Caco-2 (cell line): ENCODE measurements around the gene APMAP. TPM values are rescaled to one million over a fixed set of nuclear protein-coding genes. Genes with fewer than 3 reads are reported as not detected.
A peak's percentile ranks its signal among the peaks of the same experiment; 100 is the strongest.

Experiments
- BruUV-seq: library from RNA; stranded (reverse); fragments of 400-500 nt; replicated peaks from 2 replicates; lab custom pipeline; 2021; lab: Mats Ljungman, UMichigan
- CTCF ChIA-PET: fragments of 300-600 bp; sonication (Branson Sonifier 250); formaldehyde crosslinking; loops from one replicate; lab custom pipeline; 2022; ENCODE audit warnings: antibody characterized with exemption; lab: Charles Lee
- POLR2A ChIA-PET: fragments of 300-600 bp; sonication (Branson Sonifier 250); formaldehyde crosslinking; loops from one replicate; lab custom pipeline; 2022; ENCODE audit warnings: antibody characterized with exemption; lab: Charles Lee
- DNase-seq, 2 experiments: peaks; one replicate each; pipeline versions ENCODE4 v3.0.0 to v3.0.0-alpha.2; 2020 to 2022
- H3K27me3 ChIP-seq: replicated peaks from 2 replicates; pipeline ENCODE4 v1.6.0; 2011; ENCODE audit warnings: low read length; ENCODE audit not compliant: control insufficient read depth, insufficient read depth
- H3K36me3 ChIP-seq: 2 replicates; pipeline ENCODE4 v1.5.1; 2011; ENCODE audit warnings: low read length; ENCODE audit not compliant: control insufficient read depth, insufficient read depth
- H3K4me1 ChIP-seq: fragments of 250-450 bp; sonication (Bioruptor Pico); 2 replicates; pipeline ENCODE4 v1.5.1; 2020; ENCODE audit warnings: mild to moderate bottlenecking
- H3K4me3 ChIP-seq: 2 replicates; pipeline ENCODE4 v1.5.1; 2011; ENCODE audit warnings: low read depth, mild to moderate bottlenecking, control low read depth, low read length
- H3K9me3 ChIP-seq: fragments of 250-450 bp; sonication (Bioruptor Pico); 2 replicates; pipeline ENCODE4 v1.5.1; 2020; ENCODE audit warnings: mild to moderate bottlenecking, moderate library complexity
- H3K27ac Mint-ChIP-seq: one replicate; pipeline ENCODE4 v1.8.0; 2022; ENCODE audit warnings: mixed read lengths; ENCODE audit not compliant: unreplicated experiment
- H3K27me3 Mint-ChIP-seq: one replicate; pipeline ENCODE4 v1.8.0; 2022; ENCODE audit warnings: mixed read lengths; ENCODE audit not compliant: insufficient read depth, unreplicated experiment
- H3K36me3 Mint-ChIP-seq: one replicate; pipeline ENCODE4 v1.8.0; 2022; ENCODE audit warnings: mild to moderate bottlenecking, mixed read lengths; ENCODE audit not compliant: insufficient read depth, unreplicated experiment
- H3K4me1 Mint-ChIP-seq: one replicate; pipeline ENCODE4 v1.8.0; 2022; ENCODE audit warnings: low read depth, mixed read lengths; ENCODE audit not compliant: unreplicated experiment
- H3K4me3 Mint-ChIP-seq: one replicate; pipeline ENCODE4 v1.8.0; 2022; ENCODE audit warnings: mild to moderate bottlenecking, moderate library complexity, mixed read lengths; ENCODE audit not compliant: unreplicated experiment
- H3K9me3 Mint-ChIP-seq: one replicate; pipeline ENCODE4 v1.8.0; 2022; ENCODE audit warnings: mixed read lengths; ENCODE audit not compliant: unreplicated experiment
- intact Hi-C: fragments of 100-400 bp; cut with micrococcal nuclease; formaldehyde crosslinking; loops from one replicate; pipeline ENCODE4 v1.10.0; 2022; ENCODE audit not compliant: unreplicated experiment
- total RNA-seq: library from RNA; stranded (reverse); gene quantifications from 2 replicates; pipeline ENCODE4 v1.2.3, GENCODE V29; 2022
- TF ChIP-seq, protein P1 (sequence below), 2 experiments: fragments of 200-600 bp in 1 of 2; IDR thresholded peaks; 1 replicate in 1 of 2; 2 replicates in 1 of 2; pipeline versions ENCODE4 v1.5.1 to v1.8.0; 2011 to 2022; ENCODE audit warnings: antibody characterized with exemption in 1 of 2, control low read depth in 1 of 2, inconsistent platforms in 1 of 2, low read depth in 1 of 2, low read length in 1 of 2, mild to moderate bottlenecking in 1 of 2, moderate library complexity in 1 of 2; ENCODE audit not compliant: insufficient read depth in 1 of 2, severe bottlenecking in 1 of 2, unreplicated experiment in 1 of 2

Gene APMAP
- total RNA-seq, 1 experiment from 2014 or later = 138 TPM

DNA sequence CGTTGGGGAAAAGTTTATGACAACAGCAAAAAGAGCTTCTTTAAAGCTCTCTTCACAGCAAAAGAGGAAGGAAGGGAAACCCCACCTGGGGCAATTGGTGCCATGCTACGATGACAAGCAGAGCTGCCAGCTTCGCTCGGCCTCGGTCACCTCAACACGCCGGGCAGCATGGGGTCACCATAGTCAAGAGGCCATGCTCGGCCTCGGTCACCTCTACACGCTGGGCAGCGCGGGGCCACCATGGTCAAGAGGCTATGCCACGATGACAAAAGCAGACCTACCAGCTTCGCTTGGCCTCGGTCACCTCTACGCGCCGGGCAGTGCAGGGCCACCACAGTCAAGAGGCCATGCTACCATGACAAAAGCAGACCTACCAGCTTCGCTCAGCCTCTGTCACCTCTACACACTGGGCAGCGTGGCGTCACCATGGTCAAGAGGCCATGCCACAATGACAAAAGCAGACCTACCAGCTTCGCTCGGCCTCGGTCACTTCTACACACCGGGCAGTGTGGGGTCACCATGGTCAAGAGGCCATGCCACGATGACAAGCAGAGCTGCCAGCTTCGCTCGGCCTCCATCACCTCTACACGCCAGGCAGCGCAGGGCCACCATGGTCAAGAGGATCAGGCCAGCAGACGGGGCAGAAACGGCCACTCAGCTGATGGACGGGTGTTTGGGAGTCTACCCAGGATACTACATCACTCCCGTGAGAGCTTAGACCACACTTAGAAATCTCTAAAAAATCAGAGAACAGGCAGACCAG, 12.1 kb downstream of the APMAP start:
- peaks cover 49% of the 10 kb centered on the region for H3K36me3 Mint-ChIP-seq

GRCh38 chr20:24979036-24979960, 13.3 kb downstream of the APMAP start:
- ChIA-PET CTCF (interaction anchor here (0.6 kb wide), 1 partner anchor 40 kb away, joined by 3 read pairs; no protein-coding TSS in a partner anchor), POLR2A (no interaction called here)
- no peak for DNase-seq
- Histone ChIP-seq H3K36me3 (peaks cover 7% of the 10 kb centered on the region), H3K9me3 (0 out of 2 replicates have a peak, but pooled peaks cover 3% of the 10 kb centered on the region), H3K4me1 (no peaks in the 10 kb centered on the region), H3K4me3 (no peak overlapping the region), H3K27me3 (no peaks in the 10 kb centered on the region)
- Mint-ChIP-seq H3K27ac (peak overlapping the region; percentile 56), H3K27me3 (no peaks in the 10 kb centered on the region), H3K9me3 (peaks cover 34% of the 10 kb centered on the region), H3K4me3 (no peak overlapping the region), H3K36me3 (peaks cover 49% of the 10 kb centered on the region), H3K4me1 (no peaks in the 10 kb centered on the region)
- intact Hi-C loops = no loop called here
- TF ChIP-seq, protein P1, sequence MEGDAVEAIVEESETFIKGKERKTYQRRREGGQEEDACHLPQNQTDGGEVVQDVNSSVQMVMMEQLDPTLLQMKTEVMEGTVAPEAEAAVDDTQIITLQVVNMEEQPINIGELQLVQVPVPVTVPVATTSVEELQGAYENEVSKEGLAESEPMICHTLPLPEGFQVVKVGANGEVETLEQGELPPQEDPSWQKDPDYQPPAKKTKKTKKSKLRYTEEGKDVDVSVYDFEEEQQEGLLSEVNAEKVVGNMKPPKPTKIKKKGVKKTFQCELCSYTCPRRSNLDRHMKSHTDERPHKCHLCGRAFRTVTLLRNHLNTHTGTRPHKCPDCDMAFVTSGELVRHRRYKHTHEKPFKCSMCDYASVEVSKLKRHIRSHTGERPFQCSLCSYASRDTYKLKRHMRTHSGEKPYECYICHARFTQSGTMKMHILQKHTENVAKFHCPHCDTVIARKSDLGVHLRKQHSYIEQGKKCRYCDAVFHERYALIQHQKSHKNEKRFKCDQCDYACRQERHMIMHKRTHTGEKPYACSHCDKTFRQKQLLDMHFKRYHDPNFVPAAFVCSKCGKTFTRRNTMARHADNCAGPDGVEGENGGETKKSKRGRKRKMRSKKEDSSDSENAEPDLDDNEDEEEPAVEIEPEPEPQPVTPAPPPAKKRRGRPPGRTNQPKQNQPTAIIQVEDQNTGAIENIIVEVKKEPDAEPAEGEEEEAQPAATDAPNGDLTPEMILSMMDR (IDR thresholded peaks at IDR 0.05; ENCODE audit: insufficient read depth in 1 of 2, low read depth in 1 of 2, low read length in 1 of 2, severe bottlenecking in 1 of 2, unreplicated experiment in 1 of 2) = no peak
- no TSS peak for BruUV-seq

More for the DNA sequence above, 12.1 kb downstream of the APMAP start:
- Histone ChIP-seq H3K36me3 (peaks cover 7% of the 10 kb centered on the region), H3K27me3 (no peaks in the 10 kb centered on the region), H3K9me3 (0 out of 2 replicates have a peak, but pooled peaks cover 3% of the 10 kb centered on the region), H3K4me1 (no peaks in the 10 kb centered on the region), H3K4me3 (no peak overlapping the region)
- POLR2A ChIA-PET = no interaction called here
- Mint-ChIP-seq H3K4me1 (no peaks in the 10 kb centered on the region), H3K4me3 (no peak overlapping the region), H3K27me3 (no peaks in the 10 kb centered on the region), H3K9me3 (peaks cover 31% of the 10 kb centered on the region), H3K27ac (peak overlapping the region; percentile 56)
- no TSS peak for BruUV-seq
- DNase-seq = no peak
- intact Hi-C loops = no loop called here
- CTCF ChIA-PET = no interaction called here
- TF ChIP-seq, protein P1 (IDR thresholded peaks at IDR 0.05; ENCODE audit: insufficient read depth in 1 of 2, low read depth in 1 of 2, low read length in 1 of 2, severe bottlenecking in 1 of 2, unreplicated experiment in 1 of 2) = no peak

GRCh38 chr20:24978513-24978912, 14.0 kb downstream of the APMAP start:
- no peak overlapping the region for H3K27ac Mint-ChIP-seq
- ChIA-PET POLR2A (no interaction called here), CTCF (interaction anchor here (0.6 kb wide), 1 partner anchor 40 kb away, joined by 3 read pairs; no protein-coding TSS in a partner anchor)
- no peak overlapping the region for H3K4me3 Mint-ChIP-seq
- H3K4me1 ChIP-seq = no peaks in the 10 kb centered on the region
- H3K4me1 Mint-ChIP-seq = no peaks in the 10 kb centered on the region
- no peaks in the 10 kb centered on the region for H3K27me3 ChIP-seq
- no peak for DNase-seq
- H3K9me3 Mint-ChIP-seq = peaks cover 34% of the 10 kb centered on the region
- H3K36me3 ChIP-seq = peaks cover 7% of the 10 kb centered on the region
- no peaks in the 10 kb centered on the region for H3K27me3 Mint-ChIP-seq
- TF ChIP-seq, protein P1 (IDR thresholded peaks at IDR 0.05; ENCODE audit: insufficient read depth in 1 of 2, low read depth in 1 of 2, low read length in 1 of 2, severe bottlenecking in 1 of 2, unreplicated experiment in 1 of 2) = no peak
- H3K9me3 ChIP-seq = 0 out of 2 replicates have a peak, but pooled peaks cover 3% of the 10 kb centered on the region
- H3K4me3 ChIP-seq = no peak overlapping the region
- BruUV-seq = no TSS peak
- H3K36me3 Mint-ChIP-seq = peaks cover 51% of the 10 kb centered on the region
- intact Hi-C loops = no loop called here
